Osteoblast (primary cell): Measurements from ENCODE around the gene MATK. TPM values are rescaled to one million over a fixed set of nuclear protein-coding genes. Genes with fewer than 3 reads are reported as not detected.
A peak's percentile ranks its signal among the peaks of the same experiment; 100 is the strongest.

Source experiments
- DNase-seq: peaks from one replicate; pipeline ENCODE4 v3.0.0; 2011; ENCODE audit warnings: low spot score, mixed read lengths; ENCODE audit not compliant: insufficient read length; ENCODE audit errors: missing footprints
- H2AFZ ChIP-seq: 2 replicates; pipeline ENCODE4 v1.6.0; 2011; ENCODE audit warnings: mild to moderate bottlenecking, low read length
- H3K27ac ChIP-seq: 2 replicates; pipeline ENCODE4 v1.5.1; 2011; ENCODE audit warnings: mild to moderate bottlenecking, low read depth, low read length, moderate library complexity
- H3K27me3 ChIP-seq: 2 replicates; pipeline ENCODE4 v1.6.0; 2012; ENCODE audit warnings: mild to moderate bottlenecking, control low read depth, inconsistent platforms, low read length, moderate library complexity; ENCODE audit not compliant: insufficient read depth
- H3K36me3 ChIP-seq: 2 replicates; pipeline ENCODE4 v1.5.1; 2011; ENCODE audit warnings: mild to moderate bottlenecking, low read length, control low read depth, moderate library complexity; ENCODE audit not compliant: insufficient read depth
- H3K4me1 ChIP-seq: 2 replicates; pipeline ENCODE4 v1.5.1; 2011; ENCODE audit warnings: mild to moderate bottlenecking, low read length, control low read depth, moderate library complexity; ENCODE audit not compliant: insufficient read depth
- H3K4me2 ChIP-seq: 2 replicates; pipeline ENCODE4 v1.6.0; 2011; ENCODE audit warnings: mild to moderate bottlenecking, low read length; ENCODE audit not compliant: insufficient read depth
- H3K4me3 ChIP-seq: fragments of 200-600 bp; sonication (generic); 3 replicates; pipeline ENCODE4 v1.5.1; 2012; ENCODE audit warnings: mild to moderate bottlenecking, low read length, inconsistent platforms; ENCODE audit not compliant: insufficient read depth
- H3K79me2 ChIP-seq: 2 replicates; pipeline ENCODE4 v1.6.0; 2012; ENCODE audit warnings: mild to moderate bottlenecking, low read length, control low read depth, inconsistent platforms; ENCODE audit not compliant: insufficient read depth
- H3K9me3 ChIP-seq: 2 replicates; pipeline ENCODE4 v1.5.1; 2011; ENCODE audit warnings: low read depth, low read length, control low read depth
- H4K20me1 ChIP-seq: 2 replicates; pipeline ENCODE4 v1.6.0; 2012; ENCODE audit warnings: mild to moderate bottlenecking, low read length, control low read depth; ENCODE audit not compliant: insufficient read depth
- total RNA-seq: library from RNA; depleted of rRNA; stranded (reverse); fragments of >200 nt; gene quantifications from 2 replicates; pipeline ENCODE4 v1.2.3, GENCODE V29; 2012
- TF ChIP-seq, protein P1 (sequence below): IDR thresholded peaks from 2 replicates; pipeline ENCODE4 v1.5.1; 2011; ENCODE audit warnings: mild to moderate bottlenecking, low read depth, low read length, moderate library complexity; ENCODE audit errors: extremely low read depth

Gene MATK
- total RNA-seq, 1 donor = not detected

DNA sequence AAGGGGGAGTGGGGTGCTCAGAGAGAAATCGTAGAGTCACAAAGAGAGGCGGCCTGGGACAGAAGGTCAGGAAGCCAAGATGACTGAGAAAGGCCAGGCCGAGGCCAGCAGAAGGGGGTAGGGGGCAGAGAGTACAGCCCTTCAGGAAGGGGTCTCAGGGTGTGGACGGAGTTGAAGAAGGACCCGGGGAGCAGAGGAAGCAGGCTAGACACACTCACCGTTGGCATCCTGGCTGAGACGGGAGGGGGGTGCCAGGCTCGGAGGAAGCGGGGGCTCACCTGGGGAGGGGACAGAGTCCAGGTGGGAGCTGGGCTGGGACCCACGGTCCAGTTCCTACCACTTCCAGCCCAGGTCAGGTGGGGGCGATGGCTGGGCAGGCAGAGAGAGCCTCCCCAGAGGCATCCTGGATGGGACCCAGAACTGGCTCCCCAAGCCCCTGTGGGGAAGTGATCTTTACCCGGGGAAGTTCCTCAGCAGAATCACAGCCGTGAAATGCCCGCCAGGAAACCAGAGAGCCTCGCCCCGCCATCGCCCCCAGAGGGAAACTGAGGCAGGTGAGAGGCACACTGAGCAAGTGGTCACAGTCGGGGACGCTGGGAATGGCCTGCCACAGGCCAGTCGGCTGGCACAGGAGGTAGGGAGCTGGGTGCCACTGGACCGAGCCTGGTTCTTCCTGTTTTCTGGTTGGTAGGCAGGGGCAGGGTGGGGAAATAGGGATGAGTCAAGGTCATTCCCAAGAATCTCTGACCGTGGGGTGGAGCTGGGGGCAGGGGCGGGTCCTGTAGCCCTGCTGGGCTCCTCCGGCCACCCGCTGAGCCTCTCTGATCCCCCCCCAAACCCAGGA is 1.4 kb downstream of the MATK start:
- no peak overlapping the region for H3K4me2 ChIP-seq

DNA sequence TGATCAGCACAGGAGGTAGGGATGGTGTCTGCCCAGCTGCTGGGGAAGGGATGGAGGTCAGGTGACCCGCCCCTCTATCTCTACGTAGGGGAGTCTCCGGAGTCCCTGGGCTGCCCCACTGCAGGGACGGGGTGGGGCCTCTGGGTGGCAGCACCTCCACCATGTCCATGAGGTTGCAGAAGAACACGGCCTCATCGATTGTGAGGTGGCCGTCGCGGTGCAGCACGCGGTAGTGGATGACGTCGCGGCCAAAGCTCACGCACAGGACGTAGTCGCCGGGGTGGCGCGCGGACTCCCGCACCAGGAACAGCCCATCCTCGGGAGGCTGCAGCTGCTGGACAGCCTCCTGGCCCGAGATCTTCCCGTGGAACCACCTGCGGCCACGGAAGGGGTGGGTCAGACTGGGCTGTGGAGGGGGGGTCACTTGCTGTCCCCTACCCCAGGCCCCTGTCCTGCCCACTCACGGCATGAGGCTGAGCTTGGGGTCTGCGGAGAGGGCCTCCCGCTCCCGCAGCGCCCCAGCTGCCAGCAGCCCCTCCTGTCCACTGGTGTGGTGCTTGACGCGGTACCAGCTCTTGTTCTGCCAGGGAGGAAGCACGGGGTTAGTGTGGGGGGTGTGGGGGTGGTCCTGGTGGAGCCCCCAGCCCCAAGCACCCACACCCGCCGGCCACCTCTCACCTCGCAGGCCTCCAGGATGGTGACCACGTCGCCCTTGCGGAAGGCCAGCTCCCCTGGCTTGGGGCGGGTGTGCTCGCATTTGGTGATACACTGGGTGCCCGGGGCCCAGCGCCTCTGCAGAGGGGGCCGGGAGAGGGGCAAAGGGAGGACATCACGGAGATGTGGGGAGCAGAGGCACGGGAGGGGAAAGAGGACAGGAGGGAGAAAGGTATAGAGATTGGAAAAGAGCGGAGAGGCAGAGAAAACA is 2.3 kb downstream of the MATK start:
- H4K20me1 ChIP-seq = no peaks in the 10 kb centered on the region
- no peaks in the 10 kb centered on the region for H3K36me3 ChIP-seq
- DNase-seq = peak; percentile 72
- no peak overlapping the region for H3K27ac ChIP-seq
- no peaks in the 10 kb centered on the region for H3K4me1 ChIP-seq
- TF ChIP-seq, protein P1, sequence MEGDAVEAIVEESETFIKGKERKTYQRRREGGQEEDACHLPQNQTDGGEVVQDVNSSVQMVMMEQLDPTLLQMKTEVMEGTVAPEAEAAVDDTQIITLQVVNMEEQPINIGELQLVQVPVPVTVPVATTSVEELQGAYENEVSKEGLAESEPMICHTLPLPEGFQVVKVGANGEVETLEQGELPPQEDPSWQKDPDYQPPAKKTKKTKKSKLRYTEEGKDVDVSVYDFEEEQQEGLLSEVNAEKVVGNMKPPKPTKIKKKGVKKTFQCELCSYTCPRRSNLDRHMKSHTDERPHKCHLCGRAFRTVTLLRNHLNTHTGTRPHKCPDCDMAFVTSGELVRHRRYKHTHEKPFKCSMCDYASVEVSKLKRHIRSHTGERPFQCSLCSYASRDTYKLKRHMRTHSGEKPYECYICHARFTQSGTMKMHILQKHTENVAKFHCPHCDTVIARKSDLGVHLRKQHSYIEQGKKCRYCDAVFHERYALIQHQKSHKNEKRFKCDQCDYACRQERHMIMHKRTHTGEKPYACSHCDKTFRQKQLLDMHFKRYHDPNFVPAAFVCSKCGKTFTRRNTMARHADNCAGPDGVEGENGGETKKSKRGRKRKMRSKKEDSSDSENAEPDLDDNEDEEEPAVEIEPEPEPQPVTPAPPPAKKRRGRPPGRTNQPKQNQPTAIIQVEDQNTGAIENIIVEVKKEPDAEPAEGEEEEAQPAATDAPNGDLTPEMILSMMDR = peak; percentile 15
- no peak overlapping the region for H3K4me2 ChIP-seq
- peaks cover 9% of the 10 kb centered on the region for H3K27me3 ChIP-seq
- H3K79me2 ChIP-seq = no peaks in the 10 kb centered on the region
- H3K9me3 ChIP-seq = peaks cover 13% of the 10 kb centered on the region
- H2AFZ ChIP-seq = no peak overlapping the region
- H3K4me3 ChIP-seq = no peak overlapping the region

More for the DNA sequence above, 1.4 kb downstream of the MATK start:
- Histone ChIP-seq H4K20me1 (no peaks in the 10 kb centered on the region), H3K9me3 (peaks cover 13% of the 10 kb centered on the region), H3K4me1 (no peaks in the 10 kb centered on the region), H3K36me3 (no peaks in the 10 kb centered on the region), H3K27me3 (peaks cover 9% of the 10 kb centered on the region), H3K79me2 (no peaks in the 10 kb centered on the region), H2AFZ (no peak overlapping the region), H3K4me3 (no peak overlapping the region), H3K27ac (no peak overlapping the region)
- peak; percentile 90 for DNase-seq
- TF ChIP-seq, protein P1 = no peak

DNA sequence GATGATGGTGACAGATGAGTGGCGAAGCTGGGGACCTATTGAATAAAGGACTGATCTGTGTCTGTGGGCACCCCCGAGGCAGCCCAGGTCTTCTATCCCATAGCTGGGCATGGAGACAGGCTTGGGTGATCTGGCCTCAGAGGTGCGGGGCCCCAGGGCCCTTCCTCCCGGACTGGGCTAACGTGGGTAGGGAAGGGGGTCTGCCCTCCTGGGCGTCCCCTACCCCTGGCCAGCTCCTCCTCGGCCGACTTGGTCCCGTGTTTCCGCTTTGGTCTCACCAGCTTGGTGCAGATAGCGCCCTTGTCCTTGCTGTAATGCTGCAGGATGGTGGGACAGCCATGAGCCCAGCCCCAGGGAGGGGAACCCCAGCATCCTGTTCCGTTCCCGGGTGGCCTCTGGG is 3.3 kb downstream of the MATK start:
- TF ChIP-seq, protein P1 = no peak
- Histone ChIP-seq H3K27me3 (peaks cover 9% of the 10 kb centered on the region), H4K20me1 (no peaks in the 10 kb centered on the region), H3K27ac (no peak overlapping the region), H3K4me3 (no peak overlapping the region), H3K4me1 (no peaks in the 10 kb centered on the region), H3K9me3 (peaks cover 13% of the 10 kb centered on the region), H3K4me2 (no peak overlapping the region), H3K79me2 (no peaks in the 10 kb centered on the region), H3K36me3 (no peaks in the 10 kb centered on the region), H2AFZ (no peak overlapping the region)
- DNase-seq = peak; percentile 44
